ENCODE measurements around the gene FOXP2.

GRCh38 chr7:114722562-114722961 lies 307.9 kb downstream of the FOXP2 start:
- TF ChIP-seq POLR2A (IDR thresholded peaks at IDR 0.05) (no peak), POLR2AphosphoS5 (IDR thresholded peaks at IDR 0.05) (no peak)
- TF ChIP-seq, protein P1, sequence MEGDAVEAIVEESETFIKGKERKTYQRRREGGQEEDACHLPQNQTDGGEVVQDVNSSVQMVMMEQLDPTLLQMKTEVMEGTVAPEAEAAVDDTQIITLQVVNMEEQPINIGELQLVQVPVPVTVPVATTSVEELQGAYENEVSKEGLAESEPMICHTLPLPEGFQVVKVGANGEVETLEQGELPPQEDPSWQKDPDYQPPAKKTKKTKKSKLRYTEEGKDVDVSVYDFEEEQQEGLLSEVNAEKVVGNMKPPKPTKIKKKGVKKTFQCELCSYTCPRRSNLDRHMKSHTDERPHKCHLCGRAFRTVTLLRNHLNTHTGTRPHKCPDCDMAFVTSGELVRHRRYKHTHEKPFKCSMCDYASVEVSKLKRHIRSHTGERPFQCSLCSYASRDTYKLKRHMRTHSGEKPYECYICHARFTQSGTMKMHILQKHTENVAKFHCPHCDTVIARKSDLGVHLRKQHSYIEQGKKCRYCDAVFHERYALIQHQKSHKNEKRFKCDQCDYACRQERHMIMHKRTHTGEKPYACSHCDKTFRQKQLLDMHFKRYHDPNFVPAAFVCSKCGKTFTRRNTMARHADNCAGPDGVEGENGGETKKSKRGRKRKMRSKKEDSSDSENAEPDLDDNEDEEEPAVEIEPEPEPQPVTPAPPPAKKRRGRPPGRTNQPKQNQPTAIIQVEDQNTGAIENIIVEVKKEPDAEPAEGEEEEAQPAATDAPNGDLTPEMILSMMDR (IDR thresholded peaks at IDR 0.05) = no peak
